ENCODE results near the gene DYRK3.

DYRK3 gene

DNA sequence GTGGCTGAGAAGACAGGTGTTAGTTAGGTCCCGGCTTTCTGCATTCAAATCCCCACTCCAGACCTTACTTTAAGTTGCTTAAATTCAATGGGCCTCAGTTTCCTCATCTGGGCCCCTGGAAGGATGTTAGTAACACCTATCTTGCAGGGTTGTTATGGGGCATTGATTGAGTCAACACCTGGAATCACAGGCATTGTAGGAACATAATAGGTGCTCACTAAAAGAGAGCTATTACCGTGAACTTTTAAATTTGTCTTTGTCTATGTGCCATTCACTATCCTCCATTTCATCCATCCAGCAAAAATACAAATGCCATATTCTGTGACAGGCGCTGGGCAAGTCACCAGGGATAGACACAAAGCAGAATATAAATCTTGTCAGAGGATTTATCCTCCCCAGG, 38.9 kb downstream of the DYRK3 start:
- DNase-seq (ENCODE audit: low spot score), result no peak
- Histone ChIP-seq H3K27ac (peak overlapping the region; percentile 78 to 80), H3K4me3 (no peak overlapping the region)
- TF ChIP-seq, protein P1, sequence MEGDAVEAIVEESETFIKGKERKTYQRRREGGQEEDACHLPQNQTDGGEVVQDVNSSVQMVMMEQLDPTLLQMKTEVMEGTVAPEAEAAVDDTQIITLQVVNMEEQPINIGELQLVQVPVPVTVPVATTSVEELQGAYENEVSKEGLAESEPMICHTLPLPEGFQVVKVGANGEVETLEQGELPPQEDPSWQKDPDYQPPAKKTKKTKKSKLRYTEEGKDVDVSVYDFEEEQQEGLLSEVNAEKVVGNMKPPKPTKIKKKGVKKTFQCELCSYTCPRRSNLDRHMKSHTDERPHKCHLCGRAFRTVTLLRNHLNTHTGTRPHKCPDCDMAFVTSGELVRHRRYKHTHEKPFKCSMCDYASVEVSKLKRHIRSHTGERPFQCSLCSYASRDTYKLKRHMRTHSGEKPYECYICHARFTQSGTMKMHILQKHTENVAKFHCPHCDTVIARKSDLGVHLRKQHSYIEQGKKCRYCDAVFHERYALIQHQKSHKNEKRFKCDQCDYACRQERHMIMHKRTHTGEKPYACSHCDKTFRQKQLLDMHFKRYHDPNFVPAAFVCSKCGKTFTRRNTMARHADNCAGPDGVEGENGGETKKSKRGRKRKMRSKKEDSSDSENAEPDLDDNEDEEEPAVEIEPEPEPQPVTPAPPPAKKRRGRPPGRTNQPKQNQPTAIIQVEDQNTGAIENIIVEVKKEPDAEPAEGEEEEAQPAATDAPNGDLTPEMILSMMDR (IDR thresholded peaks at IDR 0.05), result no peak

- TF ChIP-seq, protein P1 (IDR thresholded peaks at IDR 0.05), result no peak
- Histone ChIP-seq H3K27ac (peak overlapping the region; percentile 78 to 80), H3K4me3 (no peak overlapping the region)
- peak; percentile 88 for DNase-seq (ENCODE audit: low spot score)
Observed at GRCh38 chr1:206674745-206675175, 39.4 kb downstream of the DYRK3 start.

DNA sequence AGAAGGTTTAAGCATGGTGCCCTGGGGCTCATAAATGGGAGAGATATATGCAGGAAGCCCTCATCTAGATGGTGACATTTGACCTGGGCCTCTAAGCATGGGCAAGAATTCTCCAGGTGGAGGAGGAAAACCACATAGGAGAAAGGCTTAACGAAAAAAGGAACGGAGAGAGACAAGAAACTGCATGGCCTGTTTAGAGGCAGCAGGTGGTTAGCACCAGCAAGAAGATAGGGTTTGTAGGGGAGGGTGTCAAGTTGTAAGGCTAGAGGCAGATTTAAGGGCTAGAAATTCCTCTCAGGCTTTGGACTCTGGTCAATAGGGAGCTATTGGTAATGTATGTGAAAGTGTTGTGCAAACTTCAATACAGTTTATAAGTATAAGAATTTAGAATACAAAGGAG, 41.2 kb downstream of the DYRK3 start:
- DNase-seq (ENCODE audit: low spot score), result no peak
- no peak overlapping the region for H3K27ac ChIP-seq
- TF ChIP-seq, protein P1 (IDR thresholded peaks at IDR 0.05), result no peak
- H3K4me3 ChIP-seq, result no peak overlapping the region

DNA sequence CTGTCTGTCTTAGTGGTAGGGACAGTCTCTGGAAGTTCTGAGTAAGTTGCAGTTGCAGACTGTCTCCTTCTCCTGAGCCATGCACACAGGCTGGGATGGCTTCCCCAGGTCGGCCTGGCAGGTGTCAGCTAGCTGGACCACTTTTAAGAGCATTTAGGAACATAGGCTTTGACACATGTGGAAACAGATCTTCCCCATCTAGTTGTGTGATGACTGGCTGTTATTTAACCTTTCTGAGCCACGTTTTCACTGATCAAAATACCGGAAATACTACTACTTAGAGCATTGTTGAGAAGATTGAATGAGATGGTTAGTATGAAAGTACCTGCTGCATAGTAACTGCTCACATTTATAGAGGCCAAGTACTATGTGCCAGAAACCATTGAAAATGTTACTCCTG, 43.2 kb downstream of the DYRK3 start:
- Histone ChIP-seq H3K4me3 (no peak overlapping the region), H3K27ac (no peak overlapping the region)
- TF ChIP-seq, protein P1 (IDR thresholded peaks at IDR 0.05), result no peak

GRCh38 chr1:206679738-206680211, 44.4 kb downstream of the DYRK3 start:
- H3K4me3 ChIP-seq, result no peak overlapping the region
- H3K27ac ChIP-seq, result no peak overlapping the region
- DNase-seq (ENCODE audit: low spot score), result no peak
- TF ChIP-seq, protein P1 (IDR thresholded peaks at IDR 0.05), result no peak

More for the DNA sequence above, 43.2 kb downstream of the DYRK3 start:
- no peak for DNase-seq (ENCODE audit: low spot score)

- no peak overlapping the region for H3K27ac ChIP-seq
- TF ChIP-seq, protein P1 (IDR thresholded peaks at IDR 0.05), result no peak
- DNase-seq (ENCODE audit: low spot score), result no peak
- no peak overlapping the region for H3K4me3 ChIP-seq
Observed at GRCh38 chr1:206680279-206680678, 44.9 kb downstream of the DYRK3 start.

- DNase-seq (ENCODE audit: low spot score), result no peak
- Histone ChIP-seq H3K4me3 (no peak overlapping the region), H3K27ac (no peak overlapping the region)
- TF ChIP-seq, protein P1 (IDR thresholded peaks at IDR 0.05), result no peak
Observed at GRCh38 chr1:206681359-206681758, 46.0 kb downstream of the DYRK3 start.
